Mammary epithelial cell (primary cell): Measurements from ENCODE around the gene CASK.

ENCODE experiments used
- CTCF ChIP-seq, 2 donors: IDR thresholded peaks in 1 of 2; conservative IDR thresholded peaks in 1 of 2; 2 replicates each; pipeline ENCODE4 v1.5.1; 2011 to 2012; ENCODE audit warnings: inconsistent platforms in 2 of 2, low read length in 2 of 2, mild to moderate bottlenecking in 2 of 2, control low read depth in 1 of 2, low read depth in 1 of 2; ENCODE audit not compliant: insufficient read depth in 1 of 2; ENCODE audit errors: extremely low read depth in 1 of 2
- EZH2 ChIP-seq: IDR thresholded peaks from 2 replicates; pipeline ENCODE4 v1.6.1; 2012; ENCODE audit warnings: low read length, inconsistent platforms, borderline replicate concordance

- TF ChIP-seq CTCF (conservative IDR thresholded peaks at IDR 0.05 in 1 of 2, IDR thresholded peaks at IDR 0.05 in 1 of 2; ENCODE audit: extremely low read depth in 1 of 2, insufficient read depth in 1 of 2, low read depth in 1 of 2, low read length in 2 of 2) (no peak), EZH2 (no peak)
Observed at GRCh38 chrX:41543025-41543424, 380.3 kb downstream of the CASK start.
